MM.1S (cell line): ENCODE measurements around the gene NFE2.

Source experiments
- DNase-seq: peaks from one replicate; pipeline ENCODE4 v3.0.0-alpha.2; 2015
- H2AFZ ChIP-seq: fragments of 300-600 bp; sonication (generic); 2 replicates; pipeline ENCODE4 v1.6.0; 2016; ENCODE audit warnings: antibody characterized with exemption, low read length
- H3F3A ChIP-seq: fragments of 300-600 bp; sonication (generic); 2 replicates; pipeline ENCODE4 v1.6.1; 2016; ENCODE audit warnings: mild to moderate bottlenecking, antibody characterized with exemption, low read length, moderate library complexity, mixed read lengths; ENCODE audit not compliant: insufficient read depth
- H3K27ac ChIP-seq: fragments of 300-600 bp; sonication (generic); 2 replicates; pipeline ENCODE4 v1.5.1; 2016; ENCODE audit warnings: mild to moderate bottlenecking, low read length
- H3K27me3 ChIP-seq: fragments of 300-600 bp; sonication (generic); replicated peaks from 2 replicates; pipeline ENCODE4 v1.6.0; 2016; ENCODE audit warnings: low read length; ENCODE audit not compliant: insufficient read depth
- H3K36me3 ChIP-seq: fragments of 300-600 bp; sonication (generic); replicated peaks from 2 replicates; pipeline ENCODE4 v1.6.1; 2016; ENCODE audit warnings: mild to moderate bottlenecking, low read length, mixed read lengths; ENCODE audit not compliant: insufficient read depth
- H3K4me1 ChIP-seq: fragments of 300-600 bp; sonication (generic); 2 replicates; pipeline ENCODE4 v1.6.1; 2016; ENCODE audit warnings: low read length, mixed read lengths
- H3K4me2 ChIP-seq: fragments of 300-600 bp; sonication (generic); 2 replicates; pipeline ENCODE4 v1.6.0; 2016; ENCODE audit warnings: low read depth, low read length
- H3K4me3 ChIP-seq: fragments of 300-600 bp; sonication (generic); 2 replicates; pipeline ENCODE4 v1.5.1; 2016; ENCODE audit warnings: low read length, mixed read lengths
- H3K79me2 ChIP-seq: fragments of 300-600 bp; sonication (generic); 2 replicates; pipeline ENCODE4 v1.6.1; 2016; ENCODE audit warnings: mixed run types, low read length, mixed read lengths
- H3K9ac ChIP-seq: fragments of 300-600 bp; sonication (generic); 2 replicates; pipeline ENCODE4 v1.6.1; 2016; ENCODE audit warnings: low read length, mixed read lengths
- H3K9me2 ChIP-seq: fragments of 300-600 bp; sonication (generic); replicated peaks from 2 replicates; pipeline ENCODE4 v1.6.1; 2016; ENCODE audit warnings: mild to moderate bottlenecking, low read length, mixed read lengths; ENCODE audit not compliant: insufficient read depth
- H3K9me3 ChIP-seq: fragments of 300-600 bp; sonication (generic); replicated peaks from 2 replicates; pipeline ENCODE4 v1.6.1; 2016; ENCODE audit warnings: mild to moderate bottlenecking, low read length, mixed read lengths; ENCODE audit not compliant: insufficient read depth
- H4K20me1 ChIP-seq: fragments of 300-600 bp; sonication (generic); 2 replicates; pipeline ENCODE4 v1.6.1; 2016; ENCODE audit warnings: mild to moderate bottlenecking, low read length, moderate library complexity, mixed read lengths; ENCODE audit not compliant: insufficient read depth
- CTCF ChIP-seq: fragments of 300-600 bp; sonication (generic); IDR thresholded peaks from 2 replicates; pipeline ENCODE4 v1.5.1; 2016; ENCODE audit warnings: antibody characterized with exemption, low read length, mixed read lengths
- EZH2 ChIP-seq: fragments of 300-600 bp; sonication (generic); optimal IDR thresholded peaks from 2 replicates; pipeline ENCODE3; 2017; ENCODE audit warnings: low read depth, mild to moderate bottlenecking, antibody characterized with exemption, low read length, mixed read lengths
- EZH2phosphoT487 ChIP-seq: fragments of 300-600 bp; sonication (generic); IDR thresholded peaks from 2 replicates; pipeline ENCODE4 v1.6.1; 2018; ENCODE audit warnings: antibody characterized with exemption, low read length

The NFE2 gene

GRCh38 chr12:54270345-54270744 is 30.5 kb downstream of the NFE2 start:
- Histone ChIP-seq H3K36me3 (no peaks in the 10 kb centered on the region), H3F3A (no peaks in the 10 kb centered on the region), H3K9ac (no peak overlapping the region), H3K4me1 (no peaks in the 10 kb centered on the region), H3K79me2 (peaks cover 40% of the 10 kb centered on the region), H4K20me1 (no peaks in the 10 kb centered on the region), H3K27ac (no peak overlapping the region), H3K9me3 (no peaks in the 10 kb centered on the region), H3K4me2 (no peak overlapping the region), H3K27me3 (no peaks in the 10 kb centered on the region), H3K9me2 (no peaks in the 10 kb centered on the region), H2AFZ (no peak overlapping the region), H3K4me3 (no peak overlapping the region)
- DNase-seq = no peak
- TF ChIP-seq EZH2phosphoT487 (no peak), CTCF (no peak), EZH2 (no peak)

GRCh38 chr12:54266852-54267251 is 34.0 kb downstream of the NFE2 start:
- Histone ChIP-seq H2AFZ (no peak overlapping the region), H3K27me3 (no peaks in the 10 kb centered on the region), H3K4me3 (no peak overlapping the region), H3K9me3 (no peaks in the 10 kb centered on the region), H3K27ac (no peak overlapping the region), H3K79me2 (peaks cover 43% of the 10 kb centered on the region), H3K9ac (no peak overlapping the region), H3K9me2 (no peaks in the 10 kb centered on the region), H3K4me2 (no peak overlapping the region), H3F3A (no peaks in the 10 kb centered on the region), H3K36me3 (no peaks in the 10 kb centered on the region), H3K4me1 (no peaks in the 10 kb centered on the region), H4K20me1 (no peaks in the 10 kb centered on the region)
- TF ChIP-seq CTCF = no peak
- no peak for TF ChIP-seq EZH2
- no peak for TF ChIP-seq EZH2phosphoT487
- DNase-seq = no peak

DNA sequence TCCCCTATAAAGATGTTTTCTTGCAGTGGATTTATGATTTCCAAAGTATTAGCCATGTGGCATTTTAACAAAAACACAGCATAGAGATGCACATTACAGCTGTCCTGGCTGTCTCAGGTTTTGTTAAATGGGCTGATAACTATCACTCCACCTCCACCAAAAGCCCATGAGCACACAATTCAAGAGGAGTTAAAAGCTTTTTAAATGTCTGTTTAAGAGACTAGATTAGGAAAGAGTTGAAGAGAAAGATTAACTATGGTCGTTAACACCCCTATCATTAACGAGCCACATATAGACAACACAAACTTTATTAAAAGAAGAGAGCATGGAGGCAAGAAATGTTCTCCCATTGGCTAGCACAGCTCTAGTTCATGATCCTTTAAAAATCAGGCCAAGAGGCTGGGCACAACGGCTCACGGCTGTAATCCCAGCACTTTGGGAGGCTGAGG is 35.4 kb downstream of the NFE2 start:
- no peak for DNase-seq

More for the DNA sequence above, 35.4 kb downstream of the NFE2 start:
- no peak overlapping the region for H3K27ac ChIP-seq
- H4K20me1 ChIP-seq = no peaks in the 10 kb centered on the region
- no peak for TF ChIP-seq EZH2phosphoT487
- no peak for TF ChIP-seq CTCF
- no peak for TF ChIP-seq EZH2
- no peak overlapping the region for H3K4me3 ChIP-seq
- no peaks in the 10 kb centered on the region for H3K4me1 ChIP-seq
- no peaks in the 10 kb centered on the region for H3K9me3 ChIP-seq
- no peak overlapping the region for H2AFZ ChIP-seq
- no peak overlapping the region for H3K9ac ChIP-seq
- no peaks in the 10 kb centered on the region for H3K27me3 ChIP-seq
- H3F3A ChIP-seq = no peaks in the 10 kb centered on the region
- no peaks in the 10 kb centered on the region for H3K36me3 ChIP-seq
- no peak overlapping the region for H3K4me2 ChIP-seq
- peaks cover 38% of the 10 kb centered on the region for H3K79me2 ChIP-seq
- no peaks in the 10 kb centered on the region for H3K9me2 ChIP-seq
